Measurements from ENCODE around the gene ASCC1.

DNA sequence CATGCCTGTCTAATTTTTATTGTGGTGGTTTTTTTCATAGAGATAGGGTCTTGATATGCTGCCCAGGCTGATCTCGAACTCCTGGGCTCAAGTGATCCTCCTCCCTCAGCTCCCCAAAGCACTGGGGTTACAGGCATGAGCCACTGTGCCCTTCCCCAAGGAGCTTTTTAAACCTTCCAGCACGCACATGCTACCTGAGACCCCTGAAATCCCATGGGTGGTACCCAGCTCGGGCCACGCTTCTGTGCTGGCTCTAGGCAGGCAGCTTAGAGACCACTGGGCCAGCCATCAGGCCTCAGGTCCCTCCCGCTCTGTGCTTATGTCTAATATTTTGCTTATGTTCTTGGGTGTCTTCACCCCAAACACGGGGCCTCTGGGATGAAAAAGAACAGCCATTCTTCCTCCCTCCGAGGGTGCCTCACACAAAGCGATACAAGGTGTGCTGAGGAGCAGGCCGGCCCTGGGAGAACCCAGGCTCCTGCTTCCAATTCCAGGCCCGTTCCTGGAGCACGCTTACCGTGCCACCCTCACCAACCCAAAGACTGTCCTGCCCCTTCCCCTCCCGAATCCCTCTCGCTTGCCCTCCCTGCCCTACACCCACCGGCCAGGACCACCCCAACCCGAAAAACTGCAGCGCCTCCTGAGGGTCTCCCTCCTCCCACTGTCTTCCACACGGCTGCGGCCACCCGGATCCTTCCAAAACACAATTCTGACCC lies 138.6 kb downstream of the ASCC1 start:
- TF ChIP-seq, protein P1, sequence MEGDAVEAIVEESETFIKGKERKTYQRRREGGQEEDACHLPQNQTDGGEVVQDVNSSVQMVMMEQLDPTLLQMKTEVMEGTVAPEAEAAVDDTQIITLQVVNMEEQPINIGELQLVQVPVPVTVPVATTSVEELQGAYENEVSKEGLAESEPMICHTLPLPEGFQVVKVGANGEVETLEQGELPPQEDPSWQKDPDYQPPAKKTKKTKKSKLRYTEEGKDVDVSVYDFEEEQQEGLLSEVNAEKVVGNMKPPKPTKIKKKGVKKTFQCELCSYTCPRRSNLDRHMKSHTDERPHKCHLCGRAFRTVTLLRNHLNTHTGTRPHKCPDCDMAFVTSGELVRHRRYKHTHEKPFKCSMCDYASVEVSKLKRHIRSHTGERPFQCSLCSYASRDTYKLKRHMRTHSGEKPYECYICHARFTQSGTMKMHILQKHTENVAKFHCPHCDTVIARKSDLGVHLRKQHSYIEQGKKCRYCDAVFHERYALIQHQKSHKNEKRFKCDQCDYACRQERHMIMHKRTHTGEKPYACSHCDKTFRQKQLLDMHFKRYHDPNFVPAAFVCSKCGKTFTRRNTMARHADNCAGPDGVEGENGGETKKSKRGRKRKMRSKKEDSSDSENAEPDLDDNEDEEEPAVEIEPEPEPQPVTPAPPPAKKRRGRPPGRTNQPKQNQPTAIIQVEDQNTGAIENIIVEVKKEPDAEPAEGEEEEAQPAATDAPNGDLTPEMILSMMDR (IDR thresholded peaks at IDR 0.05; ENCODE audit: insufficient read depth, low read length, poor library complexity, severe bottlenecking): no peak
- no peak for TF ChIP-seq EZH2phosphoT487 (conservative IDR thresholded peaks at IDR 0.05; ENCODE audit: low read length)

Measured in SU-DHL-6 (cell line).